ENCODE data around the gene LAMA3. TPM values are rescaled to one million over a fixed set of nuclear protein-coding genes. Genes with fewer than 3 reads are reported as not detected.

The LAMA3 gene
- total and polyA plus RNA-seq, 8 donors, result 2.1 to 13.9 (median 5.1) TPM

- H3K27ac ChIP-seq, result no peak overlapping the region
- intact Hi-C loops (cut with DNase I), result loop anchor here in 1 of 3 donors (5.0 kb wide), 1 partner anchor 43 kb away; no protein-coding TSS in a partner anchor
- H3K9me3 ChIP-seq, result no peaks in the 10 kb centered on the region
- ATAC-seq, result no peak
- no peaks in the 10 kb centered on the region for H3K36me3 ChIP-seq
- no peak for TF ChIP-seq CTCF (IDR thresholded peaks at IDR 0.05)
- no peak for DNase-seq
- no peak for FAIRE-seq
- H3K27me3 ChIP-seq, result no peaks in the 10 kb centered on the region
- H3K4me1 ChIP-seq, result no peaks in the 10 kb centered on the region
- H3K4me3 ChIP-seq, result no peak overlapping the region
Measured at GRCh38 chr18:23675236-23675635, 14.0 kb upstream of the LAMA3 start.

- no peak for TF ChIP-seq CTCF (IDR thresholded peaks at IDR 0.05)
- ATAC-seq (no peak), DNase-seq (no peak), FAIRE-seq (no peak)
- Histone ChIP-seq H3K4me1 (no peaks in the 10 kb centered on the region), H3K4me3 (no peak overlapping the region), H3K27me3 (no peaks in the 10 kb centered on the region), H3K9me3 (no peaks in the 10 kb centered on the region), H3K36me3 (no peaks in the 10 kb centered on the region), H3K27ac (no peak overlapping the region)
- 59 to 68% methylated on average over 3 of the region's 3 CpGs for WGBS, 2 donors
- intact Hi-C loops (cut with DNase I), result loop anchor here in 1 of 3 donors (5.0 kb wide), 1 partner anchor 44 kb away; no protein-coding TSS in a partner anchor
Measured at GRCh38 chr18:23675896-23676295, 13.4 kb upstream of the LAMA3 start.

GRCh38 chr18:23682045-23682444 lies 7.2 kb upstream of the LAMA3 start:
- Histone ChIP-seq H3K9me3 (no peaks in the 10 kb centered on the region), H3K27me3 (no peaks in the 10 kb centered on the region), H3K27ac (no peak overlapping the region), H3K36me3 (no peaks in the 10 kb centered on the region), H3K4me1 (no peaks in the 10 kb centered on the region), H3K4me3 (no peak overlapping the region)
- no peak for DNase-seq
- FAIRE-seq, result no peak
- intact Hi-C loops (cut with DNase I), result no loop called here
- ATAC-seq, result no peak
- WGBS, 2 donors, result 78 to 88% methylated on average over 2 of the region's 2 CpGs
- no peak for TF ChIP-seq CTCF (IDR thresholded peaks at IDR 0.05)

GRCh38 chr18:23682472-23682871 lies 6.8 kb upstream of the LAMA3 start:
- H3K27ac ChIP-seq, result no peak overlapping the region
- H3K4me3 ChIP-seq, result no peak overlapping the region
- no peaks in the 10 kb centered on the region for H3K36me3 ChIP-seq
- WGBS, 2 donors, result 94 to 100% methylated on average over 1 of the region's 1 CpG
- ATAC-seq (no peak), DNase-seq (no peak), FAIRE-seq (no peak)
- TF ChIP-seq CTCF (IDR thresholded peaks at IDR 0.05), result no peak
- no peaks in the 10 kb centered on the region for H3K9me3 ChIP-seq
- no peaks in the 10 kb centered on the region for H3K4me1 ChIP-seq
- H3K27me3 ChIP-seq, result no peaks in the 10 kb centered on the region
- intact Hi-C loops (cut with DNase I), result no loop called here

- intact Hi-C loops (cut with DNase I), result no loop called here
- no peaks in the 10 kb centered on the region for H3K36me3 ChIP-seq
- no peaks in the 10 kb centered on the region for H3K9me3 ChIP-seq
- H3K27ac ChIP-seq, result no peak overlapping the region
- H3K4me1 ChIP-seq, result no peaks in the 10 kb centered on the region
- TF ChIP-seq CTCF (IDR thresholded peaks at IDR 0.05), result no peak
- FAIRE-seq (no peak), ATAC-seq (no peak), DNase-seq (no peak)
- no peak overlapping the region for H3K4me3 ChIP-seq
- WGBS, 2 donors, result 57 to 61% methylated on average over 3 of the region's 3 CpGs
- no peaks in the 10 kb centered on the region for H3K27me3 ChIP-seq
Measured at GRCh38 chr18:23683155-23683554, 6.1 kb upstream of the LAMA3 start.
